Measurements from ENCODE around the gene FBXL16. TPM values are rescaled to one million over a fixed set of nuclear protein-coding genes. Genes with fewer than 3 reads are reported as not detected.

FBXL16 gene
- total and polyA plus RNA-seq, 2 of the 13 experiments (the other 11 are each of a cell fraction or from before 2014, with no cell fraction given), result 0.22 to 2.0 TPM

- TF ChIP-seq CENPT (CRISPR knock-in tag; IDR thresholded peaks at IDR 0.05; ENCODE audit: low read depth) (peak; percentile 45; the same call in 1 of the 2 replicates), ZNF468 (CRISPR knock-in tag; IDR thresholded peaks at IDR 0.05) (0 out of 2 replicates have a peak, but pooled peaks have one; percentile 19), CSRNP1 (CRISPR knock-in tag; IDR thresholded peaks at IDR 0.05) (peak; percentile 86), ARNT (IDR thresholded peaks at IDR 0.05) (no peak), TBX3 (IDR thresholded peaks at IDR 0.05; ENCODE audit: borderline replicate concordance) (no peak), MAFF (IDR thresholded peaks at IDR 0.05; ENCODE audit: low read depth, low read length) (no peak), ZNF276 (CRISPR knock-in tag; IDR thresholded peaks at IDR 0.05; ENCODE audit: low read depth) (no peak), TP53 (CRISPR knock-in tag; conservative IDR thresholded peaks at IDR 0.05) (no peak), ZNF616 (CRISPR knock-in tag; IDR thresholded peaks at IDR 0.05; ENCODE audit: low read depth) (peak; percentile 95; the same call in 1 of the 2 replicates), FIP1L1 (IDR thresholded peaks at IDR 0.05; ENCODE audit: borderline replicate concordance, insufficient read depth, low read depth, low read length) (peak; percentile 84; the same call in 1 of the 2 replicates), ZNF142 (CRISPR knock-in tag; IDR thresholded peaks at IDR 0.05) (0 out of 2 replicates have a peak, but pooled peaks have one; percentile 49), CBX1 (IDR thresholded peaks at IDR 0.05; ENCODE audit: low read depth) (peak; percentile 80), ASH2L (IDR thresholded peaks at IDR 0.05; ENCODE audit: insufficient read length, low read depth, low read length) (peak; percentile 48), RBM39 (IDR thresholded peaks at IDR 0.05; ENCODE audit: low read depth, low read length, poor library complexity, severe bottlenecking) (peak; percentile 80), ZBTB39 (CRISPR knock-in tag; IDR thresholded peaks at IDR 0.05) (peak; percentile 88; the same call in 1 of the 2 replicates), DNMT1 (CRISPR knock-in tag; IDR thresholded peaks at IDR 0.05) (peak; percentile 41; the same call in 1 of the 2 replicates)
Observed at GRCh38 chr16:648781-649589, 56.6 kb downstream of the FBXL16 start, which contains the start of gene WDR90 (continued).
